GM12892 (cell line): ENCODE data around the gene C20orf204.

Experiments
- POLR2A ChIP-seq: IDR thresholded peaks from 2 replicates; pipeline ENCODE4 v1.6.1; 2011; ENCODE audit warnings: low read depth, low read length, control low read depth
- POLR2AphosphoS5 ChIP-seq: IDR thresholded peaks from 2 replicates; pipeline ENCODE4 v1.6.1; 2011; ENCODE audit warnings: low read depth, low read length, control low read depth
- TAF1 ChIP-seq: IDR thresholded peaks from 2 replicates; pipeline ENCODE4 v1.6.1; 2011; ENCODE audit warnings: low read depth, mild to moderate bottlenecking, control low read depth, low read length, borderline replicate concordance

- TF ChIP-seq POLR2A (0 out of 2 replicates have a peak, but pooled peaks have one; percentile 39), TAF1 (no peak), POLR2AphosphoS5 (no peak; the same call in 1 of the 2 replicates)
These were observed at the start of gene C20orf204 for GRCh38 chr20:64035933-64036345.
